HG02973 (cell line): ENCODE data around the gene DHX9.

Experiments
- ATAC-seq: cut with Tn5 transposase; IDR thresholded peaks from one replicate; pipeline ENCODE4 v1.9.1; 2021; ENCODE audit warnings: moderate library complexity; ENCODE audit not compliant: unreplicated experiment

The DHX9 gene

GRCh38 chr1:182835806-182836205, 3.3 kb upstream of the DHX9 start:
- ATAC-seq: no peak

GRCh38 chr1:182841368-182841988, 2.3 kb downstream of the DHX9 start:
- ATAC-seq: no peak

GRCh38 chr1:182842265-182842664, 3.1 kb downstream of the DHX9 start:
- no peak for ATAC-seq

- ATAC-seq: no peak
These were observed 6.2 kb downstream of the DHX9 start for GRCh38 chr1:182845379-182845778.

- no peak for ATAC-seq
These were observed 6.7 kb downstream of the DHX9 start for GRCh38 chr1:182845894-182846293.

GRCh38 chr1:182847105-182847504, 8.0 kb downstream of the DHX9 start:
- no peak for ATAC-seq

GRCh38 chr1:182848736-182849135, 9.6 kb downstream of the DHX9 start:
- no peak for ATAC-seq

GRCh38 chr1:182850319-182850718, 11.2 kb downstream of the DHX9 start:
- no peak for ATAC-seq

GRCh38 chr1:182851825-182852224, 12.7 kb downstream of the DHX9 start:
- ATAC-seq: no peak

- ATAC-seq: no peak
These were observed 16.8 kb downstream of the DHX9 start for GRCh38 chr1:182855911-182856310.

GRCh38 chr1:182857212-182857611, 18.1 kb downstream of the DHX9 start:
- no peak for ATAC-seq

GRCh38 chr1:182860658-182861057, 21.5 kb downstream of the DHX9 start:
- no peak for ATAC-seq

- no peak for ATAC-seq
These were observed 22.8 kb downstream of the DHX9 start for GRCh38 chr1:182861994-182862393.

- no peak for ATAC-seq
These were observed 23.7 kb downstream of the DHX9 start for GRCh38 chr1:182862827-182863226.

GRCh38 chr1:182863940-182864339, 24.8 kb downstream of the DHX9 start:
- ATAC-seq: no peak

- ATAC-seq: no peak
These were observed 28.7 kb downstream of the DHX9 start for GRCh38 chr1:182867861-182868260.

GRCh38 chr1:182869241-182869666, 30.1 kb downstream of the DHX9 start:
- no peak for ATAC-seq

GRCh38 chr1:182872881-182873280, 33.7 kb downstream of the DHX9 start:
- no peak for ATAC-seq

- ATAC-seq: no peak
These were observed 36.7 kb downstream of the DHX9 start for GRCh38 chr1:182875889-182876288.

GRCh38 chr1:182877331-182877730, 38.2 kb downstream of the DHX9 start:
- ATAC-seq: no peak

GRCh38 chr1:182877842-182878241, 38.7 kb downstream of the DHX9 start:
- no peak for ATAC-seq

- no peak for ATAC-seq
These were observed 45.7 kb downstream of the DHX9 start for GRCh38 chr1:182884872-182885271.

GRCh38 chr1:182885591-182885990, 46.4 kb downstream of the DHX9 start:
- no peak for ATAC-seq
